HS-5 (cell line): Measurements from ENCODE around the gene HKDC1.
"Not testable (repeated sequence)": the region's sequence is repeated elsewhere in the genome, so short reads cannot be mapped to it uniquely, and the experiment has no call there.

Source experiments
- DNase-seq: peaks from one replicate; pipeline ENCODE4 v3.0.0-alpha.2; 2012; ENCODE audit warnings: low read depth

The HKDC1 gene

DNA sequence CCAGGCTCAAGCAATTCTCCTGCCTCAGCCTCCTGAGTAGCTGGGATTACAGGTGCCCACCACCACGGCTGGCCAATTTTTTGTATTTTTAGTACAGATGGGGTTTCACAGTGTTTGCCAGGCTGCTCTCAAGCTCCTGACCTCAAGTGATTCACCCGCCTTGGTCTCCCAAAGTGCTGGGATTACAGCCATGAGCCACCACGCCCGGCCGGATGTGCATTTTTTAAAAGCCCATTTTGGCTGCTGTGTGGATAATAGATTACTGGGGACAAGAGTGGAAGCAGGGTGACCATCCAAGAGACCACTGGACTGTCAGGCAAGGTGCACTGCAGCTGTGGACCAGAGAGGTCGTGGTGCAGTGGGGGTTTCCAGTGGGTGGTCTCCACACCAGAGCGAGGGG, 21.4 kb downstream of the HKDC1 start:
- no peak for DNase-seq

DNA sequence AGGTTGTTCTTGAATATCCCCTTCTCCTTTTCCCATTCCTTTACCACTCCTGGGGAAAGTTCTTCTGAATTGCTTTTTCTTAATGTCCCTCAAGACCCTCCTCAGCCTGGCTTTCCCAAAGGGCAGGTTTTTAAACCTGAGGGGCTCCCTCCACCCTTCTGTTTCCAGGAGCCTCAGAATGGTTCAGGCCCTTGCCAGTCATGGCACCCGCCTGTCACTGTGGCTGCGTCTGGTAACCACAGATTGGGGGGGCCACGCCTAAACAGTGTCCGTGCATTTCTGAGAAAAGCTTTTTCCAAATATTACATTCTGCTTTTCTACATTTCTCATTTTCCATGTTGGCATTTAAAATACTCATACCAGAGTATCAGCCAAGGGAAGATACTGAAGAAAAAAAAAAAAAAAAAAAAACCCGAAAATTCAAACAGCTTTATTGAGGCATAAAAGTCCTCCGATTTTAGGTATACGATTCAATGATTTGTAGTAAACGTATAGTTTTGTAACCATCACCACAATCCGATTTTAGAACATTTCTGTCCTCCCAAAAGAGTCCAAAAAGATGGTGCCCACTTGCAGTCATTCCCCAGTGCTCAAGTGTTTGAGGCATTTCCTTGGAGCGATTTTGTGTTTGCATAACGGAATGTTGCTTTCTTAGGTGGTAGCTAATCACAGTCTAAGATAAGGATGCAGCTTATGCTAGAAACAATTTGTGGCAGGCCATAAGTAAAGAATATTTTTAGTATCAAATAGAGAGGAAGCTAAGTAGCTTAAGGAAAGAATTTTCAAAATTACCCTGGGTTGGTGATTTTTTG, 22.1 kb downstream of the HKDC1 start:
- no peak for DNase-seq

DNA sequence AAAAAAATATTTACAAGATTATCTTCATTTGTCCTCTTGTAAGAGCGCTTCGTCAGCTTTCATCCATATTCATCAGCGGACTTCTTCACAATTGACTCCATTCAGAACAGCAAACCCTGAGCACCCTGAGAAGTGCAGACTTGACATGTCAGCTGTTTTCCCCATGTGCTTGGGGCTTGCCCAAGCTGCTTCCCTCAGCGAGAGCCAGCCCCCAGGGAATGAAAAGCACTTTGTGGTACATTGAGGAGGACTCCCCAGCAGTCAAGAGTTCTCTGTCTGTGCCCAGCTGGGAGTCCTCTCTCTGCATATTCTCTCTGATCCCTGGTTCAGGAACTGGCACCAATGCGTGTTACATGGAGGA, 22.7 kb downstream of the HKDC1 start:
- DNase-seq, result no peak

DNA sequence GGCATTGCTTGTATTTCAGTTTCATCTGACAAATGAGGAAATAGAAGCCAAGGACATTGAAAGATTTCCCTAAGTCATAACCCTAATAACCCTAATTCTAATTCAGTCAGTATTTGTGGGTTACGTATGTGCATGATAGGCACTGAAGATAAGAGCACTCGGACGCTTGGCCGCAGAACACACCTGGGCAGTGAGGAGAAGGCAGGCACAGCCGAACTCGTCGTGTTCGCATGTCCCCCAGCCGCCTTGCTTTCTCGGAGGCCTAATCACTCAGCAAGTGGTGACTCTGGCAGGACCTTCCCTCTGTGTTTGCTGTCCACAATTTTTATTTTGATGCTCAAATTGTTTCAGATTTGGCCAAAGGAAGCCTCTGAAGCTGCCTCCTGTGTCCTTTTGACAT, 23.7 kb downstream of the HKDC1 start:
- no peak for DNase-seq

DNA sequence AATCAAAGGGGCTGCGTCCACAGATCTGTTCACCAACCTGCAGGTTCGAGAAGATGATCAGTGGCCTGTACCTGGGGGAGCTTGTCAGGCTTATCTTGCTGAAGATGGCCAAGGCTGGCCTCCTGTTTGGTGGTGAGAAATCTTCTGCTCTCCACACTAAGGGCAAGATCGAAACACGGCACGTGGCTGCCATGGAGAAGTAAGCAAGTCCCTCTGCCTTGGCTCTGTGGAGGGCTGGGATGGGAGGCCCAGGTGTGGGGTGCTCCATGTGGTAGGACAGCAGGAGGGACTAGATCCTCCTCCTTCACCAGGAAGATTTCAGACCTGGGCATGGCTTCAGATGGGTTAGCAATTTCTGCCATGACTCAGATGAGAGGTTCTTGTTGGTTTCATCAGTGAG, 25.9 kb downstream of the HKDC1 start:
- no peak for DNase-seq

DNA sequence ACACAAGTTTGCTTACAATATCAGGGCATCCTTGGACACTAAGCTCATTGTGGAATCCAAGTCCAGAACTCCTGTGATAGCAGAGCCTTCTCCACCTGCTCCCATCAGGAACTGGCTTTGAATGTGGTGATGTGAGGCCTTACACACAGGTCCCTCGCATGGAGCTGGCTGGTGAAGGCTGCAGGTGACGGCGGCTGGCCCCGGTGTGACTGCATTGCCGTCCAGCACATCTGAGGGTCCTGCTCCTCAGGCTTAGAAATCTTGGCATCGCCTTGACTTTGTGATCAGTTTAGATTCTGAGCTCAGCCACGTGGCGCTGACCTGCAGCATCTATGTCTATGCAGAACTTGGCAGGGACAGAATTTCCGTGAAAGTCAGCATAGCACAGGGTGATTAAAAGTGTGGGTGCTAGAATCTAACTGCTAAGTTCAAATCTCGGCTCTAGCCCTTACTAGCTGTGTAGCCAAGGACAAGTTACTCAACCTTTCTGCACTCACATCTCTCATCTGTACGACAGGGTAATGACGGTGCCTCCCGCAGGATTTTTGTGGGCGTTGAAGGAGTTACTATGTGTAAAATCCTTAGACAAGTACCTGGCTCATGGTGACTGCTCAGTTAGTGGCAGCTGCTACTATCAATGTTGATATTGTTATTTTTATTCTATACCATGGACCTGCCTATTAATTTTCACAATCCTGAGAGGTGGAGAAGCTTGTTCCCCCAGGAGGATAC, 26.6 kb downstream of the HKDC1 start:
- no peak for DNase-seq

DNA sequence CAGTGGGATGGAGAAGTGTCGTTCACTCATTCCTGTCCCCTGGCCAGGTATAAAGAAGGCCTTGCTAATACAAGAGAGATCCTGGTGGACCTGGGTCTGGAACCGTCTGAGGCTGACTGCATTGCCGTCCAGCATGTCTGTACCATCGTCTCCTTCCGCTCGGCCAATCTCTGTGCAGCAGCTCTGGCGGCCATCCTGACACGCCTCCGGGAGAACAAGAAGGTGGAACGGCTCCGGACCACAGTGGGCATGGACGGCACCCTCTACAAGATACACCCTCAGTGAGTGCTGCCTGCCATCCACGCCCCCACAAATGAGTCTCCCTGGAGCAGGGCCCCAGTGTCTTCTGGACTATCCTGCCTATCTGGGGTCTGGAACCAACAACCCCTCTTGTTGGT, 27.2 kb downstream of the HKDC1 start:
- no peak for DNase-seq

DNA sequence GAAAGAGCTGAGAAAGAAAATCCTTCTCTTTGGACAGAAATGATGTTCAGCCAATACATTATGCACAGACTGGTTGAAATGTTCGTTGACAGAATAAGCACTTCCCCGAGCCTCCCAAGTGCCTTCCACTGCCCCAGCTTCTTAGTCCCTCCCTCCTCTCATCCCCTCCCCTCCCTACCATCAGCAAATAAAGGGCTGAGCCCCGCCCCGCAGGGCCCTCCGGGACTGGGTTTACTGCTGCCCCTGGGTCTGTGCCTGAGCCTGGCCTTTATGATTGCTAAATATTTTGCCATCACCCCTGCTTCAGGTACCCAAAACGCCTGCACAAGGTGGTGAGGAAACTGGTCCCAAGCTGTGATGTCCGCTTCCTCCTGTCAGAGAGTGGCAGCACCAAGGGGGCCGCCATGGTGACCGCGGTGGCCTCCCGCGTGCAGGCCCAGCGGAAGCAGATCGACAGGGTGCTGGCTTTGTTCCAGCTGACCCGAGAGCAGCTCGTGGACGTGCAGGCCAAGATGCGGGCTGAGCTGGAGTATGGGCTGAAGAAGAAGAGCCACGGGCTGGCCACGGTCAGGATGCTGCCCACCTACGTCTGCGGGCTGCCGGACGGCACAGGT, 28.1 kb downstream of the HKDC1 start:
- no peak for DNase-seq

DNA sequence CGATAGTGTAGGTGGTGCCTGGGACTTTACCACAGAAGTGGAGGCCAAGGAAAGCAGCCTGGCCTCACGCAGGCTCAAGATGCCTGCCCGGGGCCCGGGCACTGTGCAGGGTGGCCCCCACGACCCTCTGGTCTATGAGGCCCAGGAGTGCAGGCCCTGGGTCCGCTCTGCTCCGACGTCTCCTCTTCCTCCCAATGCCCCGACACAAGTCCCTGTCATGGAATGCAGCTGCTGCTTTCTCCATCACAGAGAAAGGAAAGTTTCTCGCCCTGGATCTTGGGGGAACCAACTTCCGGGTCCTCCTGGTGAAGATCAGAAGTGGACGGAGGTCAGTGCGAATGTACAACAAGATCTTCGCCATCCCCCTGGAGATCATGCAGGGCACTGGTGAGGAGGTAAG, 29.9 kb downstream of the HKDC1 start:
- DNase-seq, result no peak

DNA sequence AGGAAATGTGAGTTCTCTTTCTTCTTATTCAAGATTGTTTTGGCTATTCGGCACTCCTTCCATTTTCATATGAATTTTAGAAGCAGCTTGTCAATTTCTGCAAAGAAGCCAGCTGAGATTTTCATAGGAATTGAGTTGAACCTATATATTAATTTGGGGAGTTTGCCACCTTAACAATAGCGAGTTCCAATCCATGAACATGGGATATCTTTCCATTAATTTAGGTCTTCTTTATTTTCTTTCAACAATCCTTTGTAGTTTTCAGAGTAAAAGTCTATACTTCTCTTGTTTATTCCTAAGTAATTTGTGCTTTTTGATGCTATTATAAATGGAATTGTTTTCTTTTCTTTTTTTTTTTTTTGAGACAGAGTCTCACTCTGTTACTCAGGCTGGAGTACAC, 31.3 kb downstream of the HKDC1 start:
- not testable (repeated sequence) for DNase-seq

DNA sequence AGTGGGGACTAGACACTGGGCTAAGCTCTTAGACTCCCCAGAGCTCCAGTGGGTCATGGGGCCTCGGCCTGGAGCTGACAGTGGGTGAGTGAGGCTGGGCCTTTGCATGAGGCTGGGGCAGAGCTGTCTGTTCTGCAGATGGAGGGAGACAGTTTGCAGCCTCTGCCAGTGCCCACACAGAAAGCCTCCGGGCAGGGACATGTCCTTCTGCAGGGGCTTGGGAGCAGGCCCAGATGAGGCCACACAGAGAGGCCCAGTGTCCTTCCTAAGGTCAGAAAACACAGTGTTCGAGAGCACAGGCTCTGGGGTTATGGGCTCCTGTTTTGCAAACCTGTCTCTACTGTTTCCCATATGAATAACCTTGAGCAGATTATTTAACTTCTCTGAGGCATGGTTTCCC, 33.0 kb downstream of the HKDC1 start:
- DNase-seq, result no peak

DNA sequence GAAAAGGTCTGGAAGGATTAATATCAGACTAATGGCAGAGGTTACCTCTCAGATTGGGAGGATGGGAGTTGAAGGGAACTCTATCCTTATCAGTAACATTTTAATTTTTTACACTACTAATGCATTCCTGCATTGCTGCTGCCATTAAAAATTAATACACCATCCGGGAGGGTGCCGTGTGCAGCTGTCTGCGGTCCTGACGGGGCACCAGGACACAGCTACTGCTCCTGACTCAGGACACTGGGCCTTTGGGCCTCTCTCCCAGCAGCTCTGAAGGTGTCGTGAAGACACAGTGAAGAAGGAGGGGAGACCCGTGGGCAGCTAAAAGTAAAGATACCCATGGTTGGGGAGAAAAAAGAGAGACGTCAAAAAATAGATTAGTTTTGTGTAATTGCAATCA, 34.7 kb downstream of the HKDC1 start:
- DNase-seq, result no peak

DNA sequence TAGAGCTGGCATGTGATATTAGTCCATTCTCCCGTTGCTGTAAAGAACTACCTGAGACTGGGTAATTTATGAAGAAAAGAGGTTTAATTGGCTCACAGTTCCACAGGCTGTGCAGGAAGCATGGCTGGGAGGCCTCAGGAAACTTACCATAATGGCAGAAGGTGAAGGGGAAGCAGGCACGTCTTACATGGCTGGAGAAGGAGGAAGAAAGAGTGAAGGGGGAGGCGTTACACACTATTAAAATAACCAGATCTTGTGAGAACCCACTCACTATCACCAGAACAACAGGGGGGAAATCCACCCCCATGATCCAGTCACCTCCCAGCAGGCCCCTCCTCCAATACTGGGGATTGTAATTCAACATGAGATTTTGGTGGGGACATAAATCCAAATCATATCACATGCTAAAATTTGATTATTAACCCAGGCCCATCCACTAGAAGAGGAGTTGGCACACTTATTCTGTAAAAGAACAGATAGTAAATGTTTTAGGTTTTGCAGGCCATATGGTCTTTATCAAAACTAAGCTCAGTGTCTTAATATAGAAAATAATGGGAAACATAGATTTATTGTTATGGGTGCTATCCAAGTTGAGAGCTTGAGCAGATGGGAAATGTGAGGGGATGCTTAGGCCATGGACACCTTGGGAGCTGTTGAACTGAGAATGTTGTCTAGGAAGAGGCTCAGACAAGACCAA, 39.6 kb downstream of the HKDC1 start:
- DNase-seq, result no peak

DNA sequence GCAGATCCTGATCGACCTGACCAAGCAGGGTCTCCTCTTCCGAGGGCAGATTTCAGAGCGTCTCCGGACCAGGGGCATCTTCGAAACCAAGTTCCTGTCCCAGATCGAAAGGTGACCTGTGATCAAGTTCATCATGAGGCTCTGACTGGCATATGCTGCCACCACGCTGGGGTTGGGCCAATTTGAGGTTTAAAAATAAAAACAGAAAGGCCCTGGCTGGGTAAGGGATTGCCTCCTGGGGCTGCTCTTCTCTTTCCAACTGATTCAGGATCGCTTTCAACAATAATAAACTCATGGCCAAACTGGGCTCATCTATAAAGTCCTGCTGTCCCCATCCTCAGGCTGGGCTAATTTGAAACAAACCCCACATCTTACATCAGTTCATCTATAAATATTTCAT, 41.1 kb downstream of the HKDC1 start:
- no peak for DNase-seq

DNA sequence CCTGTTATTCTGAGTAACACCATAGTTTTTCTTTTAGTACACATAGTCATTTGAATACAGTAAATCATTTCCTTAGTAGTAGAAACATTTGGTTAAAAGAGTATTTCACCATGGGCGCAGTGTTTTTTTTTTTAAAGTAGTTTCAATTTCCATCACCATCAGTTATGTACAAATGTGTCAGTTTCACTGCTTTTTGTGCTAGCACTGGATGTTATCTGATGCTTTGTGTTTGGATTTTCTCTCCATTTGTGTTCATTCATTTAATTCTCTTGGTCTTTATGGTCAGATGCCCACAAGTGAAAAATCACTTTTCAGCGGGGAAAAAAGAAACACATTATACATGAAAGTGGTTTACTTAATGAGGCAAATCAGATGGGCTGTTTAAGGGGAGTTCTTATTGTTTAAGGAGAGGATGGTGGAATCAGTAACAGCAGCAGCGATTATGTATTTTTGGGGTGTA, 42.2 kb downstream of the HKDC1 start:
- DNase-seq, result no peak

DNA sequence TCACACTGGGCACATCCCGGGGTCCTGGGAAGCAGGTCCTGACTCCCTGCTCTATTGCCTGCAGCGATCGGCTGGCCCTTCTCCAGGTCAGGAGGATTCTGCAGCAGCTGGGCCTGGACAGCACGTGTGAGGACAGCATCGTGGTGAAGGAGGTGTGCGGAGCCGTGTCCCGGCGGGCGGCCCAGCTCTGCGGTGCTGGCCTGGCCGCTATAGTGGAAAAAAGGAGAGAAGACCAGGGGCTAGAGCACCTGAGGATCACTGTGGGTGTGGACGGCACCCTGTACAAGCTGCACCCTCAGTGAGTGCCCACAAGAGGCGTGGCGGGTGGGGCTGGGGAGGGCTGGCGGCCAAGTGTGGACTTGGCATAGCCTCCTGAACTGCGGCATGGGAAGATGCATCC, 45.4 kb downstream of the HKDC1 start:
- no peak for DNase-seq

DNA sequence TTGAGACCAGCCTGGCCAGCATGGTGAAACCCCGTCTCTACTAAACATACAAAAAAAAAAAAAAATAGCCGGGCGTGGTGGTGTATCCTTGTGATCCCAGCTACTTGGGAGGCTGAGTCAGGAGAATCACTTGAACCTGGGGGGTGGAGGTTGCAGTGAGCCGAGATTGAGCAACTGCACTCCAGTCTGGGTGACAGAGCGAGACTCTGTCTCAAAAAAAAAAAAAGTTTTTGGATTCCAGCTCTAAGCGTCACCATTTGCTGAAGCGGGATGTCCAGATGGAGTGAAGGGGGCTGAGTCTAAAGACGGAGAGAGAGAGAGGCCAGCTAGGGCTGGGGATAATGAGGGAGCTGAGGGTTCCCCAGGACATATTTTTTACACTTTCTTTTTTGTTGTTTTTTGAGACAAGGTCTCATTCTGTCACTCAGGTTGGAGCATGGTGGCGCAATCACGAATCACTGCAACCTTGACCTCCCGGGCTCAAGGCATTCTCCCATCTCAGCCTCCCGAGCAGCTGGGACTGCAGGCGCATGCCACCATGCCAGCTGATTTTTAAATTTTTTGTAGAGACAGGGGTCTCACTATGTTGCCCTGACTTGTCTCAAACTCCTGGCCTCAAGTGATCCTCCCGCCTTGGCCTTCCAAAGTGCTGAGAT, 48.8 kb downstream of the HKDC1 start:
- DNase-seq, result no peak

DNA sequence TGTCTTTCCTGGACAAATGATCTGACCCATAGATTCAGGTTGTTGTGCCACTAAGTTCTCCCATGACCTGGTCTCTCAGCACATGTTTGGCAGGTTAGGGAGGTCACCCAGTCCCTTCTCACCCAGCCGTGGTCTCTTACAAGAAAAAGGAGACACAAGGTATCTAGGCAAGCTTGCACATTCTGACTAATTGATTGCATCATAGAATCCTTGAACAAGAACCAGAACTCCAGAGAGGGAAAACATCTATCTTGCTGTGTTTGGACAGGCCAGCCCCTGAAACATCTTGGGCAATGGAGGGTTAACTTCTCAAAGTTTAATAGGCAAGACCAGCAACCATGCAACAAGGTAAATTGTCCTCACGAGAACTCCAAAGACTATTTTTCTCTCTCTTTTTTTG, 49.6 kb downstream of the HKDC1 start:
- no peak for DNase-seq

DNA sequence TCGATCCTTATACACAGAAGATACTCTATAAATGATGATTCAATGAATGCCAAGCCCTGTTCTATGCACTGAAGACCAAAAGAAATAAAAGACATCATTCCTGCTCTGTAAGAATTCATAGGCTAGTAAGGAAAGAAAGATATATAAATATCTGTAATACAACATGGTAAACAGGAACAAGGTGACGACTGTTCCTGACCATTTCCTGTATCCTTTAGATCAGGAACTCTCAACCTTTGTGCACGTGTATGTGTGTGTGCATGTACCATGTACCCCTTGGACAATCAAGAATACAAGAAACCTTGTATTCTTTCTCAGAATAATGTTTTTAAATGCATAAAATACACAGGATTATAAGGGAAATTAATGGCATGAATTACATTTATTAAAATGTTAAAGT, 50.9 kb downstream of the HKDC1 start:
- no peak for DNase-seq

DNA sequence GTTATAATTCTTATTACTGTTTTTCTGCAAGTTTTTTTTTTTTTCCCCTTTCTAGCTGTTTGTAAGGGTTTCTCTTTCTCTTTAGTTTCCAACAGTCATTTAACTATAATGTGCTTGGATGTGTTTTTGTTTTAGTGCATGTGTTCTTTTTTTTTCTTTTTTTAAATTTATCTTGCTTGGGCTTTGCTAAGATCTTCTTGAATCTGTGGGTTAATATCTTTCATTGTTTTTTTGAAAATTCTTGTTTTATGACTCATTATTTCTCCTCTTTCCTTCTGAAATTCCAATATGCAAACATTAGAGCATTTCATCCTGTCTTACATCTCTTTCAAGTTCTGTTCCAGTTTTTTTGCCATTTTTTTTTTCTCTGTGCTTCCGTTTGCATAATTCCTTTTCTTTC, 52.5 kb downstream of the HKDC1 start:
- no peak for DNase-seq

DNA sequence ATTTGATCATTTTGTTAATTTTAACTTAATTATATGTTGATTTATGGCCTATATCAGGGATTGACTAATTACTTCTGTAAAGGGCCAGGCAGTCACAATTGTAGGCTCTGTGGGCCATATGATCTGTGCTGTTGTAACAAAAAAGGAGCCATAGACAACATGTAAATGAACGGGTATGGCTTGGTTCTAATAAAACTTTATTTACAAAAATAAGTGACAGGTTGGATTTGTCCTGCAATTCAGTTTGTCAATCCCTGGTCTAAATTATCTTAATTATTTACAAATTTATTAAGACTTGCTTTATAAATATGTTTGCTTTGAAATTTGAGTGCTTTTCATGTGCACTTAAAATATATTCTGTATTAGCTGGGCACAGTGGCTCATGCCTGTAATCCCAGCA, 55.3 kb downstream of the HKDC1 start:
- DNase-seq, result no peak

DNA sequence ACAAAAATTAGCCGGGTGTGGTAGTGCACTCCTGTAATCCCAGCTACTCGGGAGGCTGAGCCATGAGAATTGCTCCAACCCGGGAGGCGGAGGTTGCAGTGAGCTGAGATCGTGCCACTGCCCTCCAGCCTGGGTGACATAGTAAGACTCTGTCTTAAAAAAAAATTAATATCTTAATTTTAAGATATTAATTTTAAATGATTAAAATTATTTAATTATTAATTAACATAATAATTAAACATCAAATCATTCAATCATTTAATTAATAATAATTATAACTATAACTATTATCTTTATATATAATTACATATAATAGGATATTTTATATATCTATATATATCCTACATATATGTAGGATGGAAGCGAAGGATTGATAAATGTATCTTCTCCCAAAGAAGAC, 56.4 kb downstream of the HKDC1 start:
- no peak for DNase-seq
